ENCODE data around the gene BTG1.

The BTG1 gene, protein sequence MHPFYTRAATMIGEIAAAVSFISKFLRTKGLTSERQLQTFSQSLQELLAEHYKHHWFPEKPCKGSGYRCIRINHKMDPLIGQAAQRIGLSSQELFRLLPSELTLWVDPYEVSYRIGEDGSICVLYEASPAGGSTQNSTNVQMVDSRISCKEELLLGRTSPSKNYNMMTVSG

GRCh38 chr12:92145731-92146496 lies at the start of gene BTG1:
Gene BTG1 (minus strand): TSS chr12:92145846. CDS start chr12:92145535, 311 bp downstream.
- peak; percentile 98 for DNase-seq

- no peak for DNase-seq
These were observed 48.9 kb upstream of the BTG1 start for GRCh38 chr12:92194561-92194960.

DNA sequence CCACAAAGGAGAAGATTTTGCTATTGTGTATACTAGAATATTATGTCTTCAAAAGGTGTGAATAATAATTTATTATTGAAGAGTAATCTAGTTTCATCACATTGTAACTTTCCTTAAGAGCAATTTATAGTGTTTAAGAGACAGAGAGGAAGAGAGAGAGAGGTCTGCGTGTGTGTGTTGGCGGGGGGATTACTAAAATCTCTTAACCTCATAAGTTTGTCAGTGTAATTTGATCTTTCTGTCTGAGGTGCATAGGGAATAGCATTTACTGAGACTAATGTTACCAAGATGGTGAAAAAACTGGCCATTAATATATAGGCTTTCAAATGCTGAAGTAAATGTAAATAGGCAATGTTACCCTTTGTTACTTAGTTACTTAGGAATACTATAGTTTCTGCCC lies 48.2 kb upstream of the BTG1 start:
- DNase-seq = no peak

DNA sequence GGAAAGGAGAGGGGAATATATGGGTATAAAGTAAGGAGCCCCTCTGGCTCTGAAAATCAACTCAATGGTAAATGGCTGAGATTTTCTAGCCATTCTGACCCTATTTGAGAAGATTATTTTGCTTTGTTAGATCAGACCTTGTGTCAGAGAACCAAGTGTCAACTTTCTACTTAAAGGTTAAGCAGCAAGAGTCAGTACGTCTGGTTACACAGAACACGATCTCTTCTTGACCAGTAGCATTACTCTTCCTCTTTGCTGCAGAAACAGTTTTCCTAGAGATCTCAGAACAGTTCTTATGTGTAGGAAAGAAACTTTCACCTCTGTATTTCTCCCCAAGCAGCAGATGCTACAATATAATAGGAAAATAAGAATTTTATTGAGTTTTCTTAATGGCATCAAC lies 47.4 kb upstream of the BTG1 start:
- DNase-seq = no peak

DNA sequence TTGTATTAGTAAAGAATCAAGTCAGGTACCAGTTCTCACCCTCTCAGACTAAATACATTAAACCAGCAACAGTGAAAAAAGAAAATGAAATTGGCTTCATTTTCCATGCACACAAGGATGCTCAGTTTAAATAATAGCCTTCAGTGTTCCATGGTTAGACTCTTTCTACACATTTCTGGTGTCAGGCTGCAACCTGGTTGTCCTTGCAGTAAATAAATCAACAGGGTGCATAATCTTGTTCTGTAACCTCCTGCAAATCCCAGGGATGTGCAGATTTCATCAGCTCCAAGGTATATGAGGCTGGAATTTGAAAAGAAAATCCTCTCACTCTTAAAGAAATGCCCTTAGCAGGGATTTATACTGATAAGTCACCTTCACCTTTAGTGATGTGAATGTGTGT lies 46.7 kb upstream of the BTG1 start:
- no peak for DNase-seq

GRCh38 chr12:92191061-92191460 lies 45.4 kb upstream of the BTG1 start:
- no peak for DNase-seq

- no peak for DNase-seq
These were observed 43.0 kb upstream of the BTG1 start for GRCh38 chr12:92188517-92189188.

GRCh38 chr12:92186038-92186470 lies 40.4 kb upstream of the BTG1 start:
- no peak for DNase-seq

- no peak for DNase-seq
These were observed 39.4 kb upstream of the BTG1 start for GRCh38 chr12:92185052-92185451.

GRCh38 chr12:92183575-92183974 lies 37.9 kb upstream of the BTG1 start:
- no peak for DNase-seq

- DNase-seq = no peak
These were observed 32.7 kb upstream of the BTG1 start for GRCh38 chr12:92178340-92178739.

- DNase-seq = no peak
These were observed 31.0 kb upstream of the BTG1 start for GRCh38 chr12:92176646-92177045.

- no peak for DNase-seq
These were observed 30.3 kb upstream of the BTG1 start for GRCh38 chr12:92175961-92176360.

DNA sequence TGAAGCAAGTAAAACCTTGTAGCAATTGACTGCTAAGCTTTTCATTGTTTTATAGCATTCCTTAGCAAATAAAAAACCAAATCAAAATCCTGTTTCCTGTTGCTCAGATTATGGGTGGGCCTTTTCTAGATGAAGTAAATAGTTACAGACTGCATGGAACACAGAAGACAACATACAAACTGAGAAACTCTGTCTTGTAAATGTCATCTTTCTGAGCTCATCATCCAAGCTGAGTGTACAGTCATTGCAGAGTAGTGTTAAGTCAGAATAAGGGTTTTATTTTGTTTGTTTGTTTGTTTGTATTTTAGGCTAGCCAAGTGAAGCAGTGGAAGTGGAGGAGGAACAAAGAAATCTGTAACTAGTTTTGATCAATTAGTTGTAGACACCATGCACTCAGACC lies 24.4 kb upstream of the BTG1 start:
- DNase-seq = no peak

DNA sequence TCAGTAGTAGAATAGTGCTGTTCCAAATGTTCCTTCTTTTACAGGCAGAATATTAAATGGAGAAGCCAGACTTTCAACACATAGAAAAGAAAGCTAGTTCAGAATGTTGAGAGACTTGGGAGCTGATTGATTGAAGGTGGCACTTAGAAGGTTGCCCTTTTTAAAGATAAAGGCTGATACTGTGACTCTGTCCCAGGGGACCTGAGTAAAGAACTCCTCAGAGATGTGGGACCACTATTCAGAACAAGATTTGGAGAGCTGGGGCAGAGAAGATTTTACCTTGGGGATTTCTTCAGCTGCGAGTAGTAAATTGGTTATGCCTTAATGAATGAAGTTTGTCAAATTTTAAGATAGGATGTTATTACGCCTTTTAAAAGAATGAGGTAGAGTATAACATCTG lies 21.4 kb upstream of the BTG1 start:
- no peak for DNase-seq

DNA sequence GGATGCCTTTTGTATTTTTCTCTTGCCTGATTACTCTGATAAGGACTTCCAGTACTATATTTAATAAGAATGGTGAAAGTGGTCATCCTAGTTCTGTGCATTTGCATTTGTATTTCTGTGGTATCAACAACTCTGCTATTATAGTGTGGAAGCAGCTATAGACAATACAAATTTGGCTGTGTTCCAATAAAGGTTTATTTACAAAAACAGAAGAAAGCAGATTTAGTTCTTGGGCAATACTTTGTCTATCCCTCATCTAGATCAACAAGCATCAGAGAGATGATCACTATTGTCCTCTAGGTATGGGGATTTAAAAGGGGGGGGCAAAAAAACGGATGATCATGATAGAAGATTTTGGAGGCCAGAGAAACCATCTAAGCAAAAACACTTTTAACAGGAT lies 19.1 kb upstream of the BTG1 start:
- no peak for DNase-seq

- no peak for DNase-seq
These were observed 16.4 kb upstream of the BTG1 start for GRCh38 chr12:92162079-92162478.

GRCh38 chr12:92158796-92159439 lies 13.3 kb upstream of the BTG1 start:
- no peak for DNase-seq

DNA sequence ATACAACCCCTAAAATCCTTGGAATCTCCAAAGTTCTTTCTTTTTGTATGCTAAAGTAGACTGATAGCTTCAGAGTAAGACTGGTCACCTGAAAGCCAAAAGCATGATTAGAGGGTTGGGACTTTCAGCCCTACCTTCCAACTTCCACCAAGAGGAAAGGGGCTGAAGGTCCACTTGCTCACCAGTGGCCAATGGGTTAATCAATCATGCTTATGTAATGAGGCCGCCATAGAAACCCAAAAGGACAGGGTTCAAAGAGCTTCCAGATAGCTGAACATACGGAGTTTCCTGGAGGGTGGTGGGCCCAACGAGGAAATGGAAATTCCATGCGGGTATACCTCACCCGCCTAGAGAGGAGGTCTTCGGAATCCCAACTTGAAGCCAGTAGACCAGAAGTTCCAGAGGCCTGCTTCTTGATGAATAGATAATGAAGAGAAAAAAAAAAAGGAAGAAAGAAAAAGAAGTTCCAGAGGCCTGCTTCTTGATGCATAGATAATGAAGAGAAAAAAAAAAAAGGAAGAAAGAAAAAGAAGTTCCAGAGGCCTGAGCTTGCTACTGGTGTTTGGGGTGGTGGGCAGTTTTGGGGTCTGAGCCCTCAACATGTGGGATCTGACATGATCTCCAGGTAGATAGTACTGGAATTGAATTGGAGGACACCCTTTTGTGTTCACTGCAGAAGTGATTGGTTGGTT lies 11.2 kb upstream of the BTG1 start:
- no peak for DNase-seq

DNA sequence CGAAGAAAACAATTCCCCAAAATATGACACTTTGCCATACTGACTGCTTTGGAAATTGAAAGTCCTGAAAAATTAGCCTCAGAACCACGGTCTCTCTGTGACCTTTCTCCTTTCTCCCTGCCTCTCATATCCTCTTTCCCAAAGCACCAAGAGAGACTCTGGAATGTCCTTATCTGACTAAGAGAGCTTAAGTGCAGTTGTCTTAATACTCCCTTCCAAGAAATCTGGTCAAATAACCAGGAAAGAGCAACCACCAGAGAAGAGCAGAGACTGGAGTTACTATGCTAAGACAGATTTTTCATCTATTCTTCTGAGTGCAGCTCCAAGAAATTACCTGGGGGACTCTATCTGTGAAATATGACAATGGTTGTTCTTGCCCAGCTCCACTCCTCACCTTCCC lies 10.5 kb upstream of the BTG1 start:
- DNase-seq = no peak

DNA sequence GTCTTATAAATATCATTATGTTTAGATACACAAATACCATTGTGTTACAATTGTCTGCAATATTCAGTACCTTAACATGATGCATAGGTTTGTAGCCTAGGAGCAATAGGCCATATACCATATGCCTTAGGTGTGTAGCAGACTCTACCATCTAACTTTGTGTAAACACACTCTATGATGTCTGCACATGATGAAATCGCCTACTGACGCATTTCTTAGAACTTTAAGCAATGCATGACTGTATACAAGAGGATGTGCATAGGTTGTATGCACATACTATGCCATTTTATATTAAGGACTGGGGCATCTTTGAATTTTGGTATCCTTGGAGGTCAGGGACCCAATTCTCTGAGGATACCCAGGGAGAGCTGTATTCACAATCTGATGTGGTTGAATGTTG lies 10.1 kb upstream of the BTG1 start:
- no peak for DNase-seq

DNA sequence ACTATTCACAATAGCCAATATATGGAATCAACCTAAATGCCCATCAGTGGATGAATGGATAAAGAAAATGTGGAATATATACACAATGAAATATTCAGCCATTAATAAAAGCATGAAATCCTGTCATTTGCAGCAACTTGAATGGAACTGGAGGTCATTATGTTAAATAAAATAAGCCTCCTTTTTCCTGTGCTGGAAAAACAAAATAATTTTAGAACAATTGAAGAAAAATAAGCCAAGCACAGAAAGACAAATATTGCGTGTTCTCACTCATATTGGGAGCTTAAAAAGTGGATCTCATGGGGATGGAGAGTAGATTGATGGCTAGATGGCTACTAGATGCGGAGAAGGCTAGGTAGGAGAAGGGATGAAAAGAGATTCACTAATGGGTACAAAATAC lies 6.3 kb upstream of the BTG1 start:
- no peak for DNase-seq

DNA sequence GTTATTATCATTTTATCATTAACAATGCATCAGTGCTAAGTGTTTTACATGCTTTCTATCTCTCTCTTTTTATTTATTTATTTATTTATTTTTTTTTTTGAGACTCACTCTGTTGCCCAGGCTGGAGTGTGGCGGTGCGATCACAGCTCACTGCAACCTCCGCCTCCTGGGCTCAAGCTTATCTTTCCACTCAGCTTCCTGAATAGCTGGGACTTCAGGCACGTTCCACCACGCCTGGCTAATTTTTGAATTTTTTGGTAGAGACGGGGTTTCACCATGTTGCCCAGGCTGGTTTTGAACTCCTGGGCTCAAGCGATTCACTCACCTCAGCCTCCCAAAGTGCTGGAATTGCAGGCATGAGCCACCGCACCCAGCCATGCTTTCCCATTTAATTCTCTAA lies 3.9 kb upstream of the BTG1 start:
- no peak for DNase-seq

Data from NCI-H187 treated with DMSO at 0.1 percent for 48 hours (cell line).